Occipital lobe (tissue), 2 donors: Measurements from ENCODE around the gene TMEM108. TPM values are rescaled to one million over a fixed set of nuclear protein-coding genes. Genes with fewer than 3 reads are reported as not detected.

Experiments
- DNase-seq: peaks from one replicate; lab custom pipeline; 2025; lab: John Stamatoyannopoulos, UW
- total RNA-seq: library from RNA; depleted of rRNA; stranded (reverse); fragments of >200 nt; gene quantifications from one replicate; pipeline ENCODE4 v1.2.3, GENCODE V29; 2014

Gene TMEM108
- total RNA-seq, 1 donor from 2014 or later: 27.1 TPM

- no peak for DNase-seq
Measured at GRCh38 chr3:133162670-133163305, 124.6 kb downstream of the TMEM108 start.

- DNase-seq: no peak
Measured at GRCh38 chr3:133167340-133168024, 129.3 kb downstream of the TMEM108 start.

- no peak for DNase-seq
Measured at GRCh38 chr3:133168025-133168401, 129.8 kb downstream of the TMEM108 start.

- DNase-seq: no peak
Measured at GRCh38 chr3:133169331-133170068, 131.3 kb downstream of the TMEM108 start.

GRCh38 chr3:133171831-133172230 is 133.6 kb downstream of the TMEM108 start:
- no peak for DNase-seq

GRCh38 chr3:133181392-133182150 is 143.4 kb downstream of the TMEM108 start:
- no peak for DNase-seq

- no peak for DNase-seq
Measured at GRCh38 chr3:133187870-133188379, 149.7 kb downstream of the TMEM108 start.

GRCh38 chr3:133188996-133189395 is 150.8 kb downstream of the TMEM108 start:
- no peak for DNase-seq

- no peak for DNase-seq
Measured at GRCh38 chr3:133189893-133190292, 151.7 kb downstream of the TMEM108 start.

- no peak for DNase-seq
Measured at GRCh38 chr3:133191818-133192217, 153.6 kb downstream of the TMEM108 start.

- no peak for DNase-seq
Measured at GRCh38 chr3:133192363-133192945, 154.3 kb downstream of the TMEM108 start.

- DNase-seq: no peak
Measured at GRCh38 chr3:133192967-133193366, 154.8 kb downstream of the TMEM108 start.

- no peak for DNase-seq
Measured at GRCh38 chr3:133196527-133196926, 158.3 kb downstream of the TMEM108 start.

GRCh38 chr3:133197619-133198018 is 159.4 kb downstream of the TMEM108 start:
- DNase-seq: no peak

- DNase-seq: no peak
Measured at GRCh38 chr3:133206921-133207320, 168.7 kb downstream of the TMEM108 start.

- no peak for DNase-seq
Measured at GRCh38 chr3:133208184-133208583, 170.0 kb downstream of the TMEM108 start.

- no peak for DNase-seq
Measured at GRCh38 chr3:133209871-133210550, 171.8 kb downstream of the TMEM108 start.

- no peak for DNase-seq
Measured at GRCh38 chr3:133210656-133211055, 172.5 kb downstream of the TMEM108 start.

GRCh38 chr3:133211449-133211848 is 173.3 kb downstream of the TMEM108 start:
- DNase-seq: no peak

- no peak for DNase-seq
Measured at GRCh38 chr3:133211856-133212255, 173.7 kb downstream of the TMEM108 start.

- no peak for DNase-seq
Measured at GRCh38 chr3:133213937-133214336, 175.7 kb downstream of the TMEM108 start.
